A549 (cell line): ENCODE measurements around the gene ACIN1.

Experiments
- BCL3 ChIP-seq: fragments of >200 bp; sonication (Bioruptor Twin); formaldehyde crosslinking; IDR thresholded peaks from 3 replicates; pipeline ENCODE4 v1.6.1; 2016
- CTCF ChIP-seq: fragments of >200 bp; sonication (Bioruptor Twin); formaldehyde crosslinking; IDR thresholded peaks from 3 replicates; pipeline ENCODE4 v1.5.1; 2016

DNA sequence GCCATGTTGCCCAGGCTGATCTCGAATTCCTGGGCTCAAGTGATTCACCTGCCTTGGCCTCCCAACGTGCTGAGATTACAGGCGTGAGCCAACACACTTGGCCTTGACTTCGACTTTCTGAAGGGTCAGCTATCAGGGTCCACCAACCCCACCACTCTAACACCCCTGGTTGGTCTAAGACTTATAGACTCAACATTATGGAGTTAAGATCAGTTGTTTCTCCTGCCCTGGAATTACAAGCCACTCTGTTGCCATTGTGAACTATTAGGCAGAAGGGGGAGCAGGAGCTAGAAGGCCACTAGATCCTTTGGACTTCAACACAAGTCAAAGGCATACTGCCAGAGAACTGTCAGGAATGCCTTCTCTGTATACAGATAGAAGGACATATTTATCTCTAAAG lies 54.8 kb downstream of the ACIN1 start:
- TF ChIP-seq BCL3 (no peak), CTCF (no peak)
